Suprapubic skin (tissue), 4 donors: ENCODE measurements around the gene ESR2.
A peak's percentile ranks its signal among the peaks of the same experiment; 100 is the strongest.

Experiments
- EP300 ChIP-seq: sonication (generic); formaldehyde crosslinking; IDR thresholded peaks from one replicate; pipeline ENCODE4 v1.6.1; 2017; ENCODE audit warnings: antibody characterized with exemption
- POLR2A ChIP-seq, 2 donors: fragments of 450-650 bp; IDR thresholded peaks; one replicate each; pipeline ENCODE4 v1.6.1; 2017; ENCODE audit warnings: antibody characterized with exemption in 2 of 2, mild to moderate bottlenecking in 2 of 2, moderate library complexity in 2 of 2
- POLR2AphosphoS5 ChIP-seq, 3 donors: sonication (generic); formaldehyde crosslinking; IDR thresholded peaks; one replicate each; pipeline ENCODE4 v1.6.1; 2017; ENCODE audit warnings: antibody characterized with exemption in 3 of 3
- TF ChIP-seq, protein P1 (sequence below), 2 donors: fragments of 200-600 bp in 1 of 2; fragments of 450-650 bp in 1 of 2; sonication (generic) in 1 of 2; IDR thresholded peaks; one replicate each; pipeline ENCODE4 v1.5.1; 2016 to 2019; ENCODE audit warnings: antibody characterized with exemption in 2 of 2, mild to moderate bottlenecking in 1 of 2, moderate library complexity in 1 of 2

DNA sequence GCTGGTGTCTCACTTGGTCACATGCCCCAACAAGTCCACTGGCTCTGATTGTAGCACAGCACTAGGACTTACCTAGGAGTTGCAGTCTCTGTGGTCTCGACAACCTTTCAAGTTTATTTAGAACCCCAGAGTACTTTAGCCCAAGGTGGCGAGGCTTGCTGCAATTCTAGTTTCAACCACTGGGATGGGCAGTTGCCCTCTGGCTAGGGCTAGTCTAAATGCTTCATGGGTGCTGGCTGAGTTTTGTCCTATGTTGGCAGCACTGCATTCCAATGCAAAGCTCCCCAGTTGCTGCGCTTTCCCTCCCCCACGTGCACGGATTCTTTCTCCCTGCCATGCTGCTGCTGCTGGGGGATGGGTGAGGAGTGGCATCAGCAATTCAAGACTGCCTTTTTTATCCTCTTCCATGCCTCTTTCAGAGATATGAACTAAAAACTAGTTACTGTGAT, 233.5 kb downstream of the ESR2 start:
- no peak for TF ChIP-seq POLR2AphosphoS5 (IDR thresholded peaks at IDR 0.05)
- TF ChIP-seq, protein P1, sequence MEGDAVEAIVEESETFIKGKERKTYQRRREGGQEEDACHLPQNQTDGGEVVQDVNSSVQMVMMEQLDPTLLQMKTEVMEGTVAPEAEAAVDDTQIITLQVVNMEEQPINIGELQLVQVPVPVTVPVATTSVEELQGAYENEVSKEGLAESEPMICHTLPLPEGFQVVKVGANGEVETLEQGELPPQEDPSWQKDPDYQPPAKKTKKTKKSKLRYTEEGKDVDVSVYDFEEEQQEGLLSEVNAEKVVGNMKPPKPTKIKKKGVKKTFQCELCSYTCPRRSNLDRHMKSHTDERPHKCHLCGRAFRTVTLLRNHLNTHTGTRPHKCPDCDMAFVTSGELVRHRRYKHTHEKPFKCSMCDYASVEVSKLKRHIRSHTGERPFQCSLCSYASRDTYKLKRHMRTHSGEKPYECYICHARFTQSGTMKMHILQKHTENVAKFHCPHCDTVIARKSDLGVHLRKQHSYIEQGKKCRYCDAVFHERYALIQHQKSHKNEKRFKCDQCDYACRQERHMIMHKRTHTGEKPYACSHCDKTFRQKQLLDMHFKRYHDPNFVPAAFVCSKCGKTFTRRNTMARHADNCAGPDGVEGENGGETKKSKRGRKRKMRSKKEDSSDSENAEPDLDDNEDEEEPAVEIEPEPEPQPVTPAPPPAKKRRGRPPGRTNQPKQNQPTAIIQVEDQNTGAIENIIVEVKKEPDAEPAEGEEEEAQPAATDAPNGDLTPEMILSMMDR (IDR thresholded peaks at IDR 0.05) = peak in 1 of 2 donors; percentile 35
- no peak for TF ChIP-seq EP300
- TF ChIP-seq POLR2A (IDR thresholded peaks at IDR 0.05) = no peak
